ENCODE data around the gene ULK4.

The ULK4 gene

GRCh38 chr3:41248525-41248924 lies 713.4 kb downstream of the ULK4 start:
- Histone ChIP-seq H2BK120ac (ENCODE audit: low read depth, low read length) (no peak overlapping the region), H3K4me2 (ENCODE audit: low read length) (no peak overlapping the region)
- no CpG with 5 or more reads among the region's 3 CpGs for WGBS (ENCODE audit: extremely low coverage, insufficient coverage, low lambda C conversion rate)

GRCh38 chr3:41247055-41248004 lies 714.6 kb downstream of the ULK4 start:
- H3K56ac ChIP-seq (ENCODE audit: low read length), result no peak overlapping the region
- H3K36me3 ChIP-seq (ENCODE audit: control insufficient read depth, insufficient read depth, low read length), result no peaks in the 10 kb centered on the region
- H3K4me2 ChIP-seq (ENCODE audit: low read length), result no peak overlapping the region
- WGBS (ENCODE audit: extremely low coverage, insufficient coverage, low lambda C conversion rate), result no CpG with 5 or more reads among the region's 12 CpGs
- no peak overlapping the region for H3K4me3 ChIP-seq (ENCODE audit: low read length)
- no peak overlapping the region for H3K9ac ChIP-seq (ENCODE audit: low read length)
- no peak for DNase-seq
- H3K27ac ChIP-seq (ENCODE audit: low read depth, low read length), result no peak overlapping the region
- H4K8ac ChIP-seq (ENCODE audit: low read depth, low read length), result no peak overlapping the region
- H3K18ac ChIP-seq (ENCODE audit: low read length), result no peak overlapping the region
- no peaks in the 10 kb centered on the region for H3K79me1 ChIP-seq (ENCODE audit: low read length)
- no peak overlapping the region for H3K4ac ChIP-seq (ENCODE audit: low read depth, low read length)
- no peak overlapping the region for H2BK15ac ChIP-seq (replicated peaks; ENCODE audit: low read depth)
- no peak overlapping the region for H2BK5ac ChIP-seq (ENCODE audit: low read length)
- no peaks in the 10 kb centered on the region for H3K27me3 ChIP-seq (ENCODE audit: insufficient read depth, low read length, poor library complexity)
- no peak overlapping the region for H3K23ac ChIP-seq (ENCODE audit: low read length)
- H4K5ac ChIP-seq (ENCODE audit: low read length), result no peak overlapping the region
- no peak overlapping the region for H2BK120ac ChIP-seq (ENCODE audit: low read depth, low read length)
- no peak overlapping the region for H2AK5ac ChIP-seq (ENCODE audit: low read length)
- no peaks in the 10 kb centered on the region for H3K79me2 ChIP-seq (ENCODE audit: control insufficient read depth, insufficient read depth, low read length)
- no peaks in the 10 kb centered on the region for H3K4me1 ChIP-seq (ENCODE audit: control insufficient read depth, low read depth, low read length)

More at GRCh38 chr3:41248525-41248924, 713.4 kb downstream of the ULK4 start:
- no peak overlapping the region for H2BK15ac ChIP-seq (replicated peaks; ENCODE audit: low read depth)
- H3K23ac ChIP-seq (ENCODE audit: low read length), result no peak overlapping the region
- H3K79me2 ChIP-seq (ENCODE audit: control insufficient read depth, insufficient read depth, low read length), result no peaks in the 10 kb centered on the region
- H3K4me3 ChIP-seq (ENCODE audit: low read length), result no peak overlapping the region
- H3K9ac ChIP-seq (ENCODE audit: low read length), result no peak overlapping the region
- H3K36me3 ChIP-seq (ENCODE audit: control insufficient read depth, insufficient read depth, low read length), result no peaks in the 10 kb centered on the region
- H4K5ac ChIP-seq (ENCODE audit: low read length), result no peak overlapping the region
- no peak for DNase-seq
- H3K18ac ChIP-seq (ENCODE audit: low read length), result no peak overlapping the region
- H4K8ac ChIP-seq (ENCODE audit: low read depth, low read length), result no peak overlapping the region
- H3K4ac ChIP-seq (ENCODE audit: low read depth, low read length), result no peak overlapping the region
- H3K56ac ChIP-seq (ENCODE audit: low read length), result no peak overlapping the region
- no peak overlapping the region for H2AK5ac ChIP-seq (ENCODE audit: low read length)
- no peaks in the 10 kb centered on the region for H3K27me3 ChIP-seq (ENCODE audit: insufficient read depth, low read length, poor library complexity)
- no peak overlapping the region for H3K27ac ChIP-seq (ENCODE audit: low read depth, low read length)
- no peak overlapping the region for H2BK5ac ChIP-seq (ENCODE audit: low read length)
- H3K4me1 ChIP-seq (ENCODE audit: control insufficient read depth, low read depth, low read length), result no peaks in the 10 kb centered on the region
- no peaks in the 10 kb centered on the region for H3K79me1 ChIP-seq (ENCODE audit: low read length)

DNA sequence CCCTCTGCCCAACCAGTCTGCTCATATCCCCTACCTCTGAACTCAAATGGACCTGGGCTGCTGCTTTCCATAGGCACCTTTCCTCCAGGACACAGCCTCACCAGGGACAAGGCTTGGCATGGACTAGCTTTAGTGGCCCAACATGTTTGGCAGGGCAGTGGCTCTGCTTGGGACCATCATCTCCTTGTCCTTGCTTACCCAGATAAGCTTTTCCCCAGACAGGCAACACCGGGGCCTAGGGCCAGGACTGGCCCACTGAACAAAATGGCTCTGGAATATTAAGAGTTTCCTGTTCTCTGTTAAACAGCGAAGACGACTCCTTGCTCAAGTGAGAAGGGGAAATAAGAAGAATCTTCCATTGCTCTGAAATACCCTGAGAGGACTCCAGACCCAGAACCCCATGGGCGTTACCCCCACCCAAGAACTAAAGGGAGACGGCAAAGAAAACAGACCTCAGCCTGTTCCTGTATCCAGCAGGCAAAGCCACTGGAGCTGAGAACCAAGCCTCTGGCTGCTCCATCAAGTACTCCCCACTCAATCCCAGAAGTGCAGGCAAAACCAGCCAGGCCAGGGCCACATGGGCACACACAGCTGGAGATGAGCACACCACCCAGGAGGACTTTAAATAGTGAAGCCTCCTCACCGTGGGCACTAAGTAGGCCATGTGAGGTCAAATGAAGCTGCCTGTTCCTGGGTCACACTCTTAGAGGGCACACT lies 717.1 kb downstream of the ULK4 start:
- Histone ChIP-seq H3K4me1 (ENCODE audit: control insufficient read depth, low read depth, low read length) (no peaks in the 10 kb centered on the region), H4K5ac (ENCODE audit: low read length) (no peak overlapping the region), H3K27ac (ENCODE audit: low read depth, low read length) (no peak overlapping the region), H3K56ac (ENCODE audit: low read length) (no peak overlapping the region), H3K79me2 (ENCODE audit: control insufficient read depth, insufficient read depth, low read length) (no peaks in the 10 kb centered on the region), H3K23ac (ENCODE audit: low read length) (no peak overlapping the region), H4K8ac (ENCODE audit: low read depth, low read length) (no peak overlapping the region), H3K4me2 (ENCODE audit: low read length) (no peak overlapping the region), H3K36me3 (ENCODE audit: control insufficient read depth, insufficient read depth, low read length) (peaks cover 2% of the 10 kb centered on the region), H2BK15ac (replicated peaks; ENCODE audit: low read depth) (no peak overlapping the region), H3K18ac (ENCODE audit: low read length) (no peak overlapping the region), H3K27me3 (ENCODE audit: insufficient read depth, low read length, poor library complexity) (no peaks in the 10 kb centered on the region), H2AK5ac (ENCODE audit: low read length) (no peak overlapping the region), H3K9ac (ENCODE audit: low read length) (no peak overlapping the region), H2BK120ac (ENCODE audit: low read depth, low read length) (no peak overlapping the region), H2BK5ac (ENCODE audit: low read length) (no peak overlapping the region), H3K4me3 (ENCODE audit: low read length) (no peak overlapping the region), H3K4ac (ENCODE audit: low read depth, low read length) (no peak overlapping the region), H3K79me1 (ENCODE audit: low read length) (no peaks in the 10 kb centered on the region)
- DNase-seq, result no peak
- no CpG with 5 or more reads among the region's 6 CpGs for WGBS (ENCODE audit: extremely low coverage, insufficient coverage, low lambda C conversion rate)

- no peak overlapping the region for H3K9ac ChIP-seq (ENCODE audit: low read length)
- no peak for DNase-seq
- no peak overlapping the region for H2BK120ac ChIP-seq (ENCODE audit: low read depth, low read length)
- no peaks in the 10 kb centered on the region for H3K79me2 ChIP-seq (ENCODE audit: control insufficient read depth, insufficient read depth, low read length)
- H4K5ac ChIP-seq (ENCODE audit: low read length), result no peak overlapping the region
- H3K4me2 ChIP-seq (ENCODE audit: low read length), result no peak overlapping the region
- no peak overlapping the region for H2BK15ac ChIP-seq (replicated peaks; ENCODE audit: low read depth)
- no peak overlapping the region for H4K8ac ChIP-seq (ENCODE audit: low read depth, low read length)
- H2BK5ac ChIP-seq (ENCODE audit: low read length), result no peak overlapping the region
- peaks cover 3% of the 10 kb centered on the region for H3K79me1 ChIP-seq (ENCODE audit: low read length)
- no CpG with 5 or more reads among the region's 2 CpGs for WGBS (ENCODE audit: extremely low coverage, insufficient coverage, low lambda C conversion rate)
- no peaks in the 10 kb centered on the region for H3K4me1 ChIP-seq (ENCODE audit: control insufficient read depth, low read depth, low read length)
- H2AK5ac ChIP-seq (ENCODE audit: low read length), result no peak overlapping the region
- no peak overlapping the region for H3K4me3 ChIP-seq (ENCODE audit: low read length)
- H3K27ac ChIP-seq (ENCODE audit: low read depth, low read length), result no peak overlapping the region
- H3K36me3 ChIP-seq (ENCODE audit: control insufficient read depth, insufficient read depth, low read length), result peaks cover 7% of the 10 kb centered on the region
- H3K4ac ChIP-seq (ENCODE audit: low read depth, low read length), result no peak overlapping the region
- H3K18ac ChIP-seq (ENCODE audit: low read length), result no peak overlapping the region
- no peak overlapping the region for H3K56ac ChIP-seq (ENCODE audit: low read length)
- no peak overlapping the region for H3K23ac ChIP-seq (ENCODE audit: low read length)
- no peaks in the 10 kb centered on the region for H3K27me3 ChIP-seq (ENCODE audit: insufficient read depth, low read length, poor library complexity)
Observed at GRCh38 chr3:41243183-41243582, 718.7 kb downstream of the ULK4 start.

DNA sequence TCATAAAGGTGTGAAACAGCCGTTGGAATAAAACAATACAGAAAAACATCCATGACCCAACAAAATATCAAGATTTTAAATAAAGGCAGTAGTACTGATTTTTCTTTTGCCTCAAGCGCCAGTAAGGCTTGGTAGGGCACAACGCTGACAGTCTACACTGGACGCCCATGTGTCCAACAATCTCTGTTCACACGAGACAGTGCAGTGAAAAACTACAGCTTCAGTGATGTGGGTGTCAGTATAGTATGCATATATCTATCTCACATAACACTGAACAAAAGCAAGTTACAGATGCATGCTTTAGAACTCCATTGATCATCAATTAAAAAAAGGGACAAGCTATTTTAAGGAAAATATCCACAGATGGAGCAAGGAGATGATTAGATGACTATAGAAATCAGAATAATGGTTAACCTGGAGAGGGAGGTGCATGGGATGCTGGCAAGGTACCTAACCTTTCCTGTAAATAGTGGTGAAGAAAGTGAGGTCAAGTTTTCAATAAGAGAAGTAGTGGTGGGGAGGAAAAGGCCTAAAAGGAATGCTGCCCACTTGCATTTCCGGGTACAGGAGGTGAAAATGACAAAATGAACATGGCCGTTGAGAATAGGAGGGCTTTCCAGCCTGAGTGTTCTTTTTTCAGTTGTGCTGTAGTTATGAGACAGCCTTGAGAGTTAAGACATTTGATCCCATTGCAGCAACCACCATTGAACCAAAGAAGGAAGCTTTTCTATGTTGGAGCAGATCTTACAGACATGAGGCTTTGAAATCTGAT lies 719.9 kb downstream of the ULK4 start:
- no peak overlapping the region for H4K8ac ChIP-seq (ENCODE audit: low read depth, low read length)
- no peak overlapping the region for H3K9ac ChIP-seq (ENCODE audit: low read length)
- no peaks in the 10 kb centered on the region for H3K4me1 ChIP-seq (ENCODE audit: control insufficient read depth, low read depth, low read length)
- no peaks in the 10 kb centered on the region for H3K79me2 ChIP-seq (ENCODE audit: control insufficient read depth, insufficient read depth, low read length)
- H3K27ac ChIP-seq (ENCODE audit: low read depth, low read length), result no peak overlapping the region
- H3K18ac ChIP-seq (ENCODE audit: low read length), result no peak overlapping the region
- H3K4me2 ChIP-seq (ENCODE audit: low read length), result no peak overlapping the region
- no peak overlapping the region for H2BK120ac ChIP-seq (ENCODE audit: low read depth, low read length)
- H4K5ac ChIP-seq (ENCODE audit: low read length), result no peak overlapping the region
- H2BK5ac ChIP-seq (ENCODE audit: low read length), result no peak overlapping the region
- peaks cover 3% of the 10 kb centered on the region for H3K79me1 ChIP-seq (ENCODE audit: low read length)
- no peak overlapping the region for H3K23ac ChIP-seq (ENCODE audit: low read length)
- H3K4ac ChIP-seq (ENCODE audit: low read depth, low read length), result no peak overlapping the region
- DNase-seq, result no peak
- WGBS (ENCODE audit: extremely low coverage, insufficient coverage, low lambda C conversion rate), result no CpG with 5 or more reads among the region's 7 CpGs
- H3K56ac ChIP-seq (ENCODE audit: low read length), result no peak overlapping the region
- no peak overlapping the region for H2AK5ac ChIP-seq (ENCODE audit: low read length)
- no peak overlapping the region for H3K4me3 ChIP-seq (ENCODE audit: low read length)
- no peaks in the 10 kb centered on the region for H3K27me3 ChIP-seq (ENCODE audit: insufficient read depth, low read length, poor library complexity)
- H3K36me3 ChIP-seq (ENCODE audit: control insufficient read depth, insufficient read depth, low read length), result peaks cover 7% of the 10 kb centered on the region
- H2BK15ac ChIP-seq (replicated peaks; ENCODE audit: low read depth), result no peak overlapping the region

All from mesendoderm (in vitro differentiated cells).